NOMO-1 treated with dmso at 0.1 percent for 144 hours (cell line): ENCODE data around the gene DNAH10.
"Not testable (repeated sequence)": the region's sequence is repeated elsewhere in the genome, so short reads cannot be mapped to it uniquely, and the experiment has no call there.

Source experiments
- DNase-seq: peaks from one replicate; lab custom pipeline; 2025; ENCODE audit not compliant: unreplicated experiment; lab: John Stamatoyannopoulos, UW

DNAH10 gene

GRCh38 chr12:123945287-123946151 is 183.4 kb downstream of the DNAH10 start:
- DNase-seq, result no peak

GRCh38 chr12:123946152-123946515 is 184.0 kb downstream of the DNAH10 start:
- DNase-seq, result no peak

- not testable (repeated sequence) for DNase-seq
Measured at GRCh38 chr12:123946516-123947505, 184.7 kb downstream of the DNAH10 start.

GRCh38 chr12:123947531-123947930 is 185.4 kb downstream of the DNAH10 start:
- DNase-seq, result not testable (repeated sequence)

GRCh38 chr12:123948401-123948795 is 186.3 kb downstream of the DNAH10 start:
- DNase-seq, result no peak

GRCh38 chr12:123948796-123949769 is 187.0 kb downstream of the DNAH10 start:
- DNase-seq, result no peak

- no peak for DNase-seq
Measured at GRCh38 chr12:123949770-123950165, 187.7 kb downstream of the DNAH10 start.

- no peak for DNase-seq
Measured at GRCh38 chr12:123950476-123951349, 188.6 kb downstream of the DNAH10 start.

GRCh38 chr12:123951467-123951866 is 189.4 kb downstream of the DNAH10 start:
- DNase-seq, result no peak

GRCh38 chr12:123952037-123952436 is 189.9 kb downstream of the DNAH10 start:
- no peak for DNase-seq

GRCh38 chr12:123954647-123955350 is 192.7 kb downstream of the DNAH10 start:
- DNase-seq, result no peak

GRCh38 chr12:123956249-123956648 is 194.1 kb downstream of the DNAH10 start:
- DNase-seq, result no peak

GRCh38 chr12:123957196-123957595 is 195.1 kb downstream of the DNAH10 start:
- DNase-seq, result no peak

GRCh38 chr12:123958462-123958861 is 196.4 kb downstream of the DNAH10 start:
- no peak for DNase-seq

- no peak for DNase-seq
Measured at GRCh38 chr12:123958876-123959275, 196.8 kb downstream of the DNAH10 start.

GRCh38 chr12:123960029-123960735 is 198.1 kb downstream of the DNAH10 start:
- DNase-seq, result no peak

GRCh38 chr12:123960856-123961255 is 198.8 kb downstream of the DNAH10 start:
- DNase-seq, result no peak

GRCh38 chr12:123961585-123962345 is 199.7 kb downstream of the DNAH10 start:
- DNase-seq, result no peak
